K562 (cell line): ENCODE results near the gene FAM124A. TPM values are rescaled to one million over a fixed set of nuclear protein-coding genes. Genes with fewer than 3 reads are reported as not detected.

Experiments used
- ATAC-seq: fragments of 200-7000 bp; cut with Tn5 transposase; 3 replicates; pipeline ENCODE4 v1.9.1; 2020; ENCODE audit warnings: moderate library complexity
- BruUV-seq: library from RNA; stranded (reverse); fragments of 400-500 nt; replicated peaks from 2 replicates; lab custom pipeline; 2021; lab: Mats Ljungman, UMichigan
- CTCF ChIA-PET: fragments of 300-600 bp; formaldehyde crosslinking; extraction: SDS; loops from one replicate; lab custom pipeline; 2021; ENCODE audit warnings: low intra/inter-chr PET ratio; lab: Yijun Ruan, JAX
- POLR2A ChIA-PET: fragments of 300-600, 350-650 bp; sonication (Branson Sonifier 250); formaldehyde crosslinking; extraction: SDS; loops from one replicate; lab custom pipeline; 2021; ENCODE audit warnings: antibody characterized with exemption, inconsistent platforms; lab: Yijun Ruan, JAX
- DNase-seq, 4 experiments: peaks; one replicate each; pipeline versions ENCODE4 v3.0.0 to v3.0.0-alpha.2; 2011 to 2018; ENCODE audit warnings: low spot score in 3 of 4, mixed read lengths in 3 of 4; ENCODE audit errors: extremely low read depth in 1 of 4
- FAIRE-seq: peaks from 2 replicates; lab custom pipeline; 2011; peaks lifted over from hg19 to GRCh38; lab: Jason Lieb, UNC
- H2AFZ ChIP-seq: 2 replicates; pipeline ENCODE4 v1.6.0; 2011; ENCODE audit warnings: low read depth, low read length, control low read depth, inconsistent platforms
- H3K27ac ChIP-seq: fragments of 200-600 bp; 3 replicates; pipeline ENCODE4 v1.8.0; 2011; ENCODE audit warnings: low read depth, mild to moderate bottlenecking, control low read depth, inconsistent platforms, low read length, moderate library complexity, mixed read lengths; ENCODE audit errors: extremely low read depth
- H3K27me3 ChIP-seq, 2 experiments: fragments of 300-600 bp in 1 of 2; 2 replicates in 1 of 2; 3 replicates in 1 of 2; pipeline versions ENCODE4 v1.6.0 to v1.8.0; 2011; ENCODE audit warnings: inconsistent platforms in 2 of 2, low read length in 2 of 2, mild to moderate bottlenecking in 1 of 2, mixed read lengths in 1 of 2, moderate library complexity in 1 of 2; ENCODE audit not compliant: control insufficient read depth in 2 of 2, insufficient read depth in 2 of 2
- H3K36me3 ChIP-seq: fragments of 300-600 bp; 3 replicates; pipeline ENCODE4 v1.8.0; 2011; ENCODE audit warnings: mild to moderate bottlenecking, low read length, inconsistent platforms; ENCODE audit not compliant: control insufficient read depth, insufficient read depth
- H3K4me1 ChIP-seq, 2 experiments: fragments of 200-600 bp in 1 of 2; replicated peaks in 1 of 2; 2 replicates in 1 of 2; 3 replicates in 1 of 2; pipeline versions ENCODE4 v1.5.1 to v1.8.0; 2011; ENCODE audit warnings: inconsistent platforms in 2 of 2, low read length in 2 of 2, mild to moderate bottlenecking in 1 of 2, mixed read lengths in 1 of 2, moderate library complexity in 1 of 2; ENCODE audit not compliant: control insufficient read depth in 2 of 2, insufficient read depth in 2 of 2
- H3K4me2 ChIP-seq: 2 replicates; pipeline ENCODE4 v1.6.1; 2011; ENCODE audit warnings: low read length, control low read depth, inconsistent platforms, mixed read lengths; ENCODE audit not compliant: insufficient read depth
- H3K4me3 ChIP-seq: fragments of 200-600 bp; sonication (generic), shearing (Covaris generic); 2 replicates; pipeline ENCODE4 v1.5.1; 2016; ENCODE audit warnings: control low read depth, inconsistent platforms
- H3K79me2 ChIP-seq: fragments of 200-600 bp; 3 replicates; pipeline ENCODE4 v1.8.0; 2011; ENCODE audit warnings: low read length, inconsistent platforms; ENCODE audit not compliant: control insufficient read depth, insufficient read depth
- H3K9ac ChIP-seq, 2 experiments: 2 replicates each; pipeline versions ENCODE4 v1.6.0 to v1.6.1; 2011; ENCODE audit warnings: low read depth in 2 of 2, low read length in 2 of 2, control low read depth in 1 of 2, inconsistent platforms in 1 of 2, mild to moderate bottlenecking in 1 of 2, mixed read lengths in 1 of 2; ENCODE audit not compliant: insufficient read depth in 1 of 2
- H3K9me1 ChIP-seq: one replicate; pipeline ENCODE4 v1.6.0; 2011; ENCODE audit warnings: inconsistent platforms, mild to moderate bottlenecking, low read length, moderate library complexity; ENCODE audit not compliant: control insufficient read depth, insufficient read depth
- H3K9me3 ChIP-seq: replicated peaks from 2 replicates; pipeline ENCODE4 v1.5.1; 2011; ENCODE audit warnings: low read depth, low read length, inconsistent platforms; ENCODE audit not compliant: control insufficient read depth, insufficient read depth
- H4K20me1 ChIP-seq: replicated peaks from 2 replicates; pipeline ENCODE4 v1.6.1; 2011; ENCODE audit warnings: low read length, inconsistent platforms, mixed read lengths; ENCODE audit not compliant: control insufficient read depth, insufficient read depth
- AFF4 ChIP-seq: sonication (generic); formaldehyde crosslinking; IDR thresholded peaks from 2 replicates; pipeline ENCODE4 v1.8.0; 2023; ENCODE audit warnings: mild to moderate bottlenecking, missing genetic modification reagents
- BCOR ChIP-seq: fragments of 450-650 bp; IDR thresholded peaks from 2 replicates; pipeline ENCODE4 v1.6.1; 2016
- BRCA1 ChIP-seq, 2 experiments: fragments of 450-650 bp in 1 of 2; sonication (generic) in 1 of 2; formaldehyde crosslinking in 1 of 2; IDR thresholded peaks; 2 replicates each; pipeline versions ENCODE4 v1.5.0 to v1.6.1; 2017 to 2020; ENCODE audit warnings: mild to moderate bottlenecking in 1 of 2, missing genetic modification reagents in 1 of 2
- E2F6 ChIP-seq, 2 experiments: IDR thresholded peaks; 2 replicates each; pipeline ENCODE4 v1.6.1; 2011; ENCODE audit warnings: borderline replicate concordance in 1 of 2, control low read depth in 1 of 2, low read depth in 1 of 2, low read length in 1 of 2, mild to moderate bottlenecking in 1 of 2, mixed read lengths in 1 of 2, moderate library complexity in 1 of 2; ENCODE audit not compliant: insufficient read depth in 1 of 2, insufficient read length in 1 of 2, poor library complexity in 1 of 2, severe bottlenecking in 1 of 2; ENCODE audit errors: extremely low read depth in 1 of 2
- MBD1 ChIP-seq: fragments of 250-450 bp; sonication (Bioruptor Pico); IDR thresholded peaks from 2 replicates; pipeline ENCODE4 v1.8.0; 2022; ENCODE audit warnings: inconsistent platforms
- MYBL2 ChIP-seq, 2 experiments: fragments of 450-650 bp in 1 of 2; sonication (generic) in 1 of 2; formaldehyde crosslinking in 1 of 2; IDR thresholded peaks; 2 replicates each; pipeline versions ENCODE4 v1.6.1 to v1.8.1; 2017 to 2022; ENCODE audit warnings: borderline replicate concordance in 1 of 2, inconsistent platforms in 1 of 2, low read depth in 1 of 2, mild to moderate bottlenecking in 1 of 2, missing genetic modification reagents in 1 of 2, moderate library complexity in 1 of 2
- PTTG1 ChIP-seq: fragments of 450-650 bp; IDR thresholded peaks from 2 replicates; pipeline ENCODE4 v1.6.1; 2016; ENCODE audit warnings: low read depth, mild to moderate bottlenecking, missing genetic modification characterization, missing compliant biosample characterization
- RFX5 ChIP-seq: IDR thresholded peaks from 2 replicates; pipeline ENCODE4 v1.6.1; 2011; ENCODE audit warnings: low read depth, mild to moderate bottlenecking, improper control_type of control experiment, low read length
- SAFB2 ChIP-seq: fragments of 200-400 bp; formaldehyde crosslinking; IDR thresholded peaks from 2 replicates; pipeline ENCODE4 v1.6.1; 2018; ENCODE audit warnings: borderline replicate concordance, low read length, low read depth, moderate library complexity; ENCODE audit not compliant: severe bottlenecking
- SRSF7 ChIP-seq: fragments of 200-400 bp; formaldehyde crosslinking; optimal IDR thresholded peaks from 2 replicates; pipeline ENCODE3; 2017; ENCODE audit warnings: mild to moderate bottlenecking, low read depth, low read length
- VEZF1 ChIP-seq: fragments of 200-800 bp; sonication (Bioruptor generic); IDR thresholded peaks from 2 replicates; pipeline ENCODE4 v1.6.1; 2017; ENCODE audit warnings: missing genetic modification characterization, missing compliant biosample characterization
- XRCC3 ChIP-seq: fragments of 450-650 bp; IDR thresholded peaks from 2 replicates; pipeline ENCODE4 v1.6.1; 2017; ENCODE audit warnings: mild to moderate bottlenecking, moderate library complexity
- ZNF239 ChIP-seq: fragments of 250-450 bp; sonication (Bioruptor Pico); IDR thresholded peaks from 2 replicates; pipeline ENCODE4 v1.4.0; 2020; ENCODE audit warnings: mild to moderate bottlenecking
- WGBS: fragments of 100-300 bp; shearing (Covaris generic); methylation state at CpG from one replicate; pipeline ENCODE4 v1.1.6; 2016; ENCODE audit warnings: low coverage, mixed read lengths; ENCODE audit not compliant: insufficient coverage; ENCODE audit errors: missing lambda C conversion rate; 5-methylcytosine and 5-hydroxymethylcytosine counted together
- in situ Hi-C: fragments of 300-500 bp; cut with MboI; formaldehyde crosslinking; loops from 4 replicates; pipeline ENCODE4 v1.15.0; 2018; ENCODE audit warnings: inconsistent platforms, mixed read lengths
- intact Hi-C: fragments of 100-400 bp; cut with micrococcal nuclease; formaldehyde crosslinking; loops from 2 replicates; pipeline ENCODE4 v1.14.2; 2022
- polyA plus RNA-seq, 8 experiments: library from polyadenylated mRNA; depleted of rRNA in 4 of 8; stranded (reverse) in 5 of 8; unstranded in 3 of 8; fragments of >200 nt; fragmentation: Nextera tagmentation in 2 of 8; fragmentation: Illumina TruSeq in 1 of 8; extraction: Ambion mirVana in 2 of 8; extraction: Trizol in 1 of 8; gene quantifications; 2 replicates each; pipeline versions ENCODE4 v1.2.1 to v1.2.3, GENCODE V29; 2011 to 2014; ENCODE audit warnings: inconsistent platforms in 1 of 8, missing spikeins in 1 of 8
- total RNA-seq, 7 experiments: library from RNA; depleted of rRNA in 6 of 7; stranded (reverse); fragments of >200 nt in 6 of 7; fragmentation: Illumina TruSeq in 2 of 7; extraction: Trizol in 2 of 7; gene quantifications; 2 replicates each; pipeline versions ENCODE4 v1.2.1 to v1.2.3, GENCODE V29; 2011 to 2021; ENCODE audit warnings: low replicate concordance in 1 of 7

FAM124A gene
- total and polyA plus RNA-seq, 9 of the 15 experiments (the other 6 are each of a cell fraction or from before 2014, with no cell fraction given) = not detected

- Histone ChIP-seq H4K20me1 (no peaks in the 10 kb centered on the region), H3K36me3 (no peaks in the 10 kb centered on the region), H3K9me3 (no peaks in the 10 kb centered on the region), H3K79me2 (no peaks in the 10 kb centered on the region), H3K4me2 (no peak overlapping the region), H3K9me1 (no peaks in the 10 kb centered on the region), H3K27me3 (peaks cover 0 to 5% of the 10 kb centered on the region in 2 experiments; a peak in 2 of 5 replicates), H3K4me1 (no peaks in the 10 kb centered on the region), H3K4me3 (no peak overlapping the region), H3K9ac (no peak overlapping the region), H2AFZ (no peak overlapping the region), H3K27ac (no peak overlapping the region)
- ChIA-PET CTCF (no interaction called here), POLR2A (no interaction called here)
- DNase-seq = no peak
- intact Hi-C loops (no loop called here), in situ Hi-C loops (no loop called here)
- ATAC-seq = no peak
- BruUV-seq = no TSS peak
- FAIRE-seq = no peak
- WGBS = 0% methylated on average over 9 of the region's 10 CpGs
- TF ChIP-seq SRSF7 (no peak), BRCA1 (IDR thresholded peaks at IDR 0.05) (no peak), BRCA1 (CRISPR knock-in tag; IDR thresholded peaks at IDR 0.05) (no peak), SAFB2 (no peak), MYBL2 (IDR thresholded peaks at IDR 0.05; ENCODE audit: low read depth) (no peak), MYBL2 (CRISPR knock-in tag; IDR thresholded peaks at IDR 0.05; ENCODE audit: borderline replicate concordance) (no peak), ZNF239 (no peak), VEZF1 (no peak), E2F6 (IDR thresholded peaks at IDR 0.05; ENCODE audit: borderline replicate concordance in 1 of 2, extremely low read depth in 1 of 2, insufficient read depth in 1 of 2, insufficient read length in 1 of 2, low read depth in 1 of 2, low read length in 1 of 2, poor library complexity in 1 of 2, severe bottlenecking in 1 of 2) (no peak), MBD1 (CRISPR knock-in tag) (no peak), RFX5 (no peak), AFF4 (no peak), PTTG1 (tag) (no peak), BCOR (no peak), XRCC3 (no peak)
These were observed 12.5 kb downstream of the FAM124A start for GRCh38 chr13:51234676-51235075.
